ENCODE data around the gene EMC9.

GRCh38 chr14:24160850-24161804, 19.7 kb upstream of the EMC9 start, which contains the start of gene IRF9:
- TF ChIP-seq CTCF (IDR thresholded peaks at IDR 0.05) (peak; percentile 96 to 99 (median 97)), EP300 (IDR thresholded peaks at IDR 0.05) (peak; percentile 73), POLR2A (IDR thresholded peaks at IDR 0.05) (peak; percentile 51)
